Tibial nerve (tissue), 4 donors: ENCODE results near the gene SLAIN1. TPM values are rescaled to one million over a fixed set of nuclear protein-coding genes. Genes with fewer than 3 reads are reported as not detected.

Experiments used
- DNase-seq, 2 donors: peaks; one replicate each; pipeline ENCODE4 v3.0.0-alpha.2; 2019; ENCODE audit warnings: low spot score in 2 of 2
- H3K27ac ChIP-seq, 4 donors: fragments of 200-600 bp; sonication (generic) in 3 of 4; one replicate each; pipeline ENCODE4 v1.5.1; 2017 to 2019; ENCODE audit warnings: mild to moderate bottlenecking in 1 of 4
- H3K27me3 ChIP-seq, 2 donors: fragments of 200-600 bp; sonication (generic) in 1 of 2; one replicate each; pipeline versions ENCODE4 v1.5.1 to v1.6.0; 2017 to 2019
- H3K36me3 ChIP-seq, 3 donors: fragments of 200-600 bp; sonication (generic); one replicate each; pipeline ENCODE4 v1.5.1; 2018 to 2019
- H3K4me1 ChIP-seq, 4 donors: fragments of 200-600 bp; sonication (generic) in 3 of 4; one replicate each; pipeline ENCODE4 v1.5.1; 2017 to 2019
- H3K4me3 ChIP-seq, 4 donors: fragments of 200-600 bp; sonication (generic) in 3 of 4; one replicate each; pipeline ENCODE4 v1.5.1; 2017 to 2019; ENCODE audit warnings: mild to moderate bottlenecking in 1 of 4, moderate library complexity in 1 of 4
- H3K9me3 ChIP-seq, 4 donors: fragments of 200-600 bp; sonication (generic) in 3 of 4; one replicate each; pipeline ENCODE4 v1.5.1; 2017 to 2019
- CTCF ChIP-seq, 5 experiments: fragments of 200-600 bp in 3 of 5; fragments of 450-650 bp in 2 of 5; sonication (generic) in 3 of 5; IDR thresholded peaks; one replicate each; pipeline ENCODE4 v1.5.1; 2016 to 2019; ENCODE audit warnings: antibody characterized with exemption in 5 of 5, mild to moderate bottlenecking in 3 of 5, moderate library complexity in 2 of 5
- EP300 ChIP-seq, 2 donors: sonication (generic); formaldehyde crosslinking; IDR thresholded peaks; one replicate each; pipeline ENCODE4 v1.6.1; 2017; ENCODE audit warnings: antibody characterized with exemption in 2 of 2, mild to moderate bottlenecking in 1 of 2
- POLR2A ChIP-seq, 2 donors: fragments of 450-650 bp; IDR thresholded peaks; one replicate each; pipeline ENCODE4 v1.6.1; 2017; ENCODE audit warnings: antibody characterized with exemption in 2 of 2, mild to moderate bottlenecking in 2 of 2, moderate library complexity in 2 of 2
- WGBS, 2 donors: methylation state at CpG; one replicate each; pipeline ENCODE4 v1.1.5; 2018; 5-methylcytosine and 5-hydroxymethylcytosine counted together
- total RNA-seq, 4 donors: library from RNA; depleted of rRNA; stranded (reverse); fragments of >200 nt; gene quantifications; one replicate each; pipeline ENCODE4 v1.1.0, GENCODE V29; 2016

The SLAIN1 gene
- total RNA-seq, 4 donors from 2014 or later, result 2.8 to 13.5 (median 5.0) TPM

GRCh38 chr13:77730572-77730971 is 33.1 kb downstream of the SLAIN1 start:
- Histone ChIP-seq H3K9me3 (no peaks in the 10 kb centered on the region), H3K4me3 (no peak overlapping the region), H3K4me1 (no peaks in the 10 kb centered on the region), H3K27ac (no peak overlapping the region), H3K27me3 (no peaks in the 10 kb centered on the region), H3K36me3 (no peaks in the 10 kb centered on the region)
- WGBS, 2 donors, result 95 to 96% methylated on average over 1 of the region's 1 CpG
- TF ChIP-seq CTCF (IDR thresholded peaks at IDR 0.05), result no peak
- no peak for DNase-seq

GRCh38 chr13:77732287-77732686 is 34.8 kb downstream of the SLAIN1 start:
- TF ChIP-seq EP300 (IDR thresholded peaks at IDR 0.05), result no peak
- TF ChIP-seq POLR2A (IDR thresholded peaks at IDR 0.05), result no peak
- no peak for TF ChIP-seq CTCF (IDR thresholded peaks at IDR 0.05)
- 76 to 82% methylated on average over 2 of the region's 2 CpGs for WGBS, 2 donors

GRCh38 chr13:77733674-77734073 is 36.2 kb downstream of the SLAIN1 start:
- WGBS, 2 donors, result 74 to 75% methylated on average over 1 of the region's 1 CpG
- Histone ChIP-seq H3K4me1 (no peaks in the 10 kb centered on the region), H3K4me3 (no peak overlapping the region), H3K27me3 (no peaks in the 10 kb centered on the region), H3K36me3 (no peaks in the 10 kb centered on the region), H3K9me3 (no peaks in the 10 kb centered on the region), H3K27ac (no peak overlapping the region)
- TF ChIP-seq POLR2A (IDR thresholded peaks at IDR 0.05) (no peak), EP300 (IDR thresholded peaks at IDR 0.05) (no peak), CTCF (IDR thresholded peaks at IDR 0.05) (no peak)
- DNase-seq, result no peak

More at GRCh38 chr13:77732287-77732686, 34.8 kb downstream of the SLAIN1 start:
- Histone ChIP-seq H3K9me3 (no peaks in the 10 kb centered on the region), H3K4me1 (no peaks in the 10 kb centered on the region), H3K4me3 (no peak overlapping the region), H3K27ac (no peak overlapping the region), H3K36me3 (no peaks in the 10 kb centered on the region), H3K27me3 (no peaks in the 10 kb centered on the region)
- no peak for DNase-seq

- no peak for TF ChIP-seq POLR2A (IDR thresholded peaks at IDR 0.05)
- TF ChIP-seq CTCF (IDR thresholded peaks at IDR 0.05), result no peak
- TF ChIP-seq EP300 (IDR thresholded peaks at IDR 0.05), result no peak
- no peak for DNase-seq
- WGBS, 2 donors, result 60 to 72% methylated on average over 2 of the region's 2 CpGs
Measured at GRCh38 chr13:77737583-77738200, 40.2 kb downstream of the SLAIN1 start.

GRCh38 chr13:77740097-77740735 is 42.7 kb downstream of the SLAIN1 start:
- no peak for DNase-seq
- no peak overlapping the region for H3K27ac ChIP-seq
- H3K4me1 ChIP-seq, result peaks cover 0 to 11% (median 0%) of the 10 kb centered on the region in 4 donors
- TF ChIP-seq CTCF (IDR thresholded peaks at IDR 0.05) (no peak), EP300 (IDR thresholded peaks at IDR 0.05) (no peak), POLR2A (IDR thresholded peaks at IDR 0.05) (no peak)
- H3K9me3 ChIP-seq, result no peaks in the 10 kb centered on the region
- 59 to 63% methylated on average over 7 of the region's 7 CpGs for WGBS, 2 donors
- peaks cover 0 to 4% (median 0%) of the 10 kb centered on the region in 3 donors for H3K36me3 ChIP-seq
- H3K4me3 ChIP-seq, result no peak overlapping the region
- no peaks in the 10 kb centered on the region for H3K27me3 ChIP-seq

More at GRCh38 chr13:77737583-77738200, 40.2 kb downstream of the SLAIN1 start:
- Histone ChIP-seq H3K27ac (no peak overlapping the region), H3K36me3 (no peaks in the 10 kb centered on the region), H3K27me3 (no peaks in the 10 kb centered on the region), H3K4me3 (no peak overlapping the region), H3K4me1 (peaks cover 0 to 11% (median 0%) of the 10 kb centered on the region in 4 donors), H3K9me3 (no peaks in the 10 kb centered on the region)
